Tibial artery (tissue), 4 donors: Measurements from ENCODE around the gene POLDIP2.
A peak's percentile ranks its signal among the peaks of the same experiment; 100 is the strongest.

Experiments used
- DNase-seq, 2 donors: peaks; one replicate each; pipeline ENCODE4 v3.0.0-alpha.2; 2019
- H3K27ac ChIP-seq, 2 donors: fragments of 200-600 bp; sonication (generic) in 1 of 2; 1 replicate in 1 of 2; 2 replicates in 1 of 2; pipeline ENCODE4 v1.5.1; 2018 to 2019; ENCODE audit warnings: mild to moderate bottlenecking in 1 of 2
- H3K27me3 ChIP-seq, 2 donors: fragments of 200-600 bp; sonication (generic) in 1 of 2; one replicate each; pipeline versions ENCODE4 v1.5.1 to v1.6.0; 2016 to 2019
- H3K36me3 ChIP-seq, 3 donors: fragments of 200-600 bp; sonication (generic) in 2 of 3; one replicate each; pipeline ENCODE4 v1.5.1; 2016 to 2019; ENCODE audit warnings: mild to moderate bottlenecking in 2 of 3
- H3K4me1 ChIP-seq, 4 donors: fragments of 200-600 bp; sonication (generic) in 2 of 4; 1 replicate in 3 of 4; 2 replicates in 1 of 4; pipeline ENCODE4 v1.5.1; 2016 to 2019
- H3K4me3 ChIP-seq, 2 donors: fragments of 200-600 bp; sonication (generic) in 1 of 2; 1 replicate in 1 of 2; 2 replicates in 1 of 2; pipeline ENCODE4 v1.5.1; 2018 to 2019; ENCODE audit warnings: mild to moderate bottlenecking in 2 of 2
- H3K9me3 ChIP-seq, 3 donors: fragments of 200-600 bp; sonication (generic) in 1 of 3; one replicate each; pipeline ENCODE4 v1.5.1; 2016 to 2019
- intact Hi-C: fragments of 100-400 bp; cut with DNase I; formaldehyde crosslinking; loops from one replicate; pipeline ENCODE4 v1.15.0; 2023; ENCODE audit warnings: low total_unique reads
- TF ChIP-seq, protein P1 (sequence below), 2 experiments: fragments of 200-600 bp in 1 of 2; fragments of 450-650 bp in 1 of 2; IDR thresholded peaks; one replicate each; pipeline ENCODE4 v1.5.1; 2017 to 2019; ENCODE audit warnings: antibody characterized with exemption in 2 of 2, mild to moderate bottlenecking in 1 of 2, moderate library complexity in 1 of 2

Gene POLDIP2

GRCh38 chr17:28384281-28385036, 27.1 kb upstream of the POLDIP2 start:
- H3K27ac ChIP-seq, result no peak overlapping the region
- peak overlapping the region; percentile 40 to 51 for H3K4me3 ChIP-seq

GRCh38 chr17:28381141-28381825, 24.0 kb upstream of the POLDIP2 start:
- peaks cover 0 to 4% (median 0%) of the 10 kb centered on the region in 4 donors for H3K4me1 ChIP-seq
- no peak overlapping the region for H3K27ac ChIP-seq
- intact Hi-C loops, result no loop called here
- H3K27me3 ChIP-seq, result no peaks in the 10 kb centered on the region
- H3K36me3 ChIP-seq, result peaks cover 0 to 45% (median 9%) of the 10 kb centered on the region in 3 donors
- no peaks in the 10 kb centered on the region for H3K9me3 ChIP-seq
- no peak for DNase-seq
- H3K4me3 ChIP-seq, result no peak overlapping the region
- TF ChIP-seq, protein P1, sequence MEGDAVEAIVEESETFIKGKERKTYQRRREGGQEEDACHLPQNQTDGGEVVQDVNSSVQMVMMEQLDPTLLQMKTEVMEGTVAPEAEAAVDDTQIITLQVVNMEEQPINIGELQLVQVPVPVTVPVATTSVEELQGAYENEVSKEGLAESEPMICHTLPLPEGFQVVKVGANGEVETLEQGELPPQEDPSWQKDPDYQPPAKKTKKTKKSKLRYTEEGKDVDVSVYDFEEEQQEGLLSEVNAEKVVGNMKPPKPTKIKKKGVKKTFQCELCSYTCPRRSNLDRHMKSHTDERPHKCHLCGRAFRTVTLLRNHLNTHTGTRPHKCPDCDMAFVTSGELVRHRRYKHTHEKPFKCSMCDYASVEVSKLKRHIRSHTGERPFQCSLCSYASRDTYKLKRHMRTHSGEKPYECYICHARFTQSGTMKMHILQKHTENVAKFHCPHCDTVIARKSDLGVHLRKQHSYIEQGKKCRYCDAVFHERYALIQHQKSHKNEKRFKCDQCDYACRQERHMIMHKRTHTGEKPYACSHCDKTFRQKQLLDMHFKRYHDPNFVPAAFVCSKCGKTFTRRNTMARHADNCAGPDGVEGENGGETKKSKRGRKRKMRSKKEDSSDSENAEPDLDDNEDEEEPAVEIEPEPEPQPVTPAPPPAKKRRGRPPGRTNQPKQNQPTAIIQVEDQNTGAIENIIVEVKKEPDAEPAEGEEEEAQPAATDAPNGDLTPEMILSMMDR (IDR thresholded peaks at IDR 0.05), result no peak

More at GRCh38 chr17:28384281-28385036, 27.1 kb upstream of the POLDIP2 start:
- no peaks in the 10 kb centered on the region for H3K9me3 ChIP-seq
- peaks cover 0 to 4% (median 0%) of the 10 kb centered on the region in 4 donors for H3K4me1 ChIP-seq
- DNase-seq, result peak; percentile 49 to 80
- TF ChIP-seq, protein P1 (IDR thresholded peaks at IDR 0.05), result no peak
- no peaks in the 10 kb centered on the region for H3K27me3 ChIP-seq
- intact Hi-C loops, result no loop called here
- peaks cover 18 to 61% (median 25%) of the 10 kb centered on the region in 3 donors for H3K36me3 ChIP-seq

- intact Hi-C loops, result no loop called here
- no peaks in the 10 kb centered on the region for H3K4me1 ChIP-seq
- no peaks in the 10 kb centered on the region for H3K27me3 ChIP-seq
- H3K27ac ChIP-seq, result no peak overlapping the region
- DNase-seq, result no peak
- peaks cover 0 to 40% (median 7%) of the 10 kb centered on the region in 3 donors for H3K36me3 ChIP-seq
- no peak overlapping the region for H3K4me3 ChIP-seq
- no peaks in the 10 kb centered on the region for H3K9me3 ChIP-seq
- TF ChIP-seq, protein P1 (IDR thresholded peaks at IDR 0.05), result no peak
These were observed 22.8 kb upstream of the POLDIP2 start for GRCh38 chr17:28379814-28380801.

GRCh38 chr17:28372945-28373274, 15.6 kb upstream of the POLDIP2 start:
- intact Hi-C loops, result no loop called here
- H3K9me3 ChIP-seq, result no peaks in the 10 kb centered on the region
- H3K27ac ChIP-seq, result no peak overlapping the region
- H3K27me3 ChIP-seq, result no peaks in the 10 kb centered on the region
- H3K4me3 ChIP-seq, result peak overlapping the region; percentile 55 to 65
- H3K36me3 ChIP-seq, result peaks cover 0 to 5% (median 0%) of the 10 kb centered on the region in 3 donors
- TF ChIP-seq, protein P1 (IDR thresholded peaks at IDR 0.05), result no peak
- peaks cover 6 to 30% (median 23%) of the 10 kb centered on the region in 4 donors for H3K4me1 ChIP-seq
- no peak for DNase-seq

DNA sequence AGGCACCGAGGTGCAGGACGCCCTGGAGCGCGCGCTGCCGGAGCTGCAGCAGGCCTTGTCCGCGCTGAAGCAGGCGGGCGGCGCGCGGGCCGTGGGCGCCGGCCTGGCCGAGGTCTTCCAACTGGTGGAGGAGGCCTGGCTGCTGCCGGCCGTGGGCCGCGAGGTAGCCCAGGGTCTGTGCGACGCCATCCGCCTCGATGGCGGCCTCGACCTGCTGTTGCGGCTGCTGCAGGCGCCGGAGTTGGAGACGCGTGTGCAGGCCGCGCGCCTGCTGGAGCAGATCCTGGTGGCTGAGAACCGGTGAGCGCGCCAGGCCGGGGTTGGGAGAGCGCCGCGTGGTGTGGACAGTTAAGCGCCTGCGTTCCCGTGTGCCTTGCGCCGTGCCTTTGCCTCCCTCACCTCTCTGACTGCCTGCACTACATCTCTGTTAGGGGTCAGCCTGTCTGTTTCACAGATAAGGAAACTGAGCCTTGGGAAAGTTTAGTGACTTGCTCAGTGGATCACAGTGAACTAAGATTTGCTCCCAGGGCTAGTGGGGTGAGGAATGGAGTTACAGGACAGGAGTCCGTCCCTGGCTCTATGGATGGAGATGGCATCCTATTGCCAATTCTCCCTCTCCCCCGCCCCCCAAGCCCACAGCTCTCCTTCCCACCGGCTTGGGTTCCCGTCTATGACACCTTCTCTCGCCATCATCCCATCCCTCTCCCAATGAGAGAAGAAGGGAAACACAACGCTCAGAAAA, 15.0 kb upstream of the POLDIP2 start:
- Histone ChIP-seq H3K4me3 (peak overlapping the region; percentile 55 to 65), H3K9me3 (no peaks in the 10 kb centered on the region), H3K36me3 (peaks cover 0 to 5% (median 4%) of the 10 kb centered on the region in 3 donors), H3K27me3 (no peaks in the 10 kb centered on the region), H3K4me1 (peaks cover 6 to 30% (median 23%) of the 10 kb centered on the region in 4 donors), H3K27ac (peak overlapping the region; percentile 72 to 77)
- no peak for DNase-seq
- TF ChIP-seq, protein P1 (IDR thresholded peaks at IDR 0.05), result no peak
- intact Hi-C loops, result no loop called here
